HG03442 (cell line): ENCODE data around the gene RPS6KL1.
A peak's percentile ranks its signal among the peaks of the same experiment; 100 is the strongest.

Source experiments
- ATAC-seq: cut with Tn5 transposase; IDR thresholded peaks from one replicate; pipeline ENCODE4 v1.9.1; 2021; ENCODE audit warnings: mild to moderate bottlenecking, moderate library complexity; ENCODE audit not compliant: unreplicated experiment

RPS6KL1 gene, protein sequence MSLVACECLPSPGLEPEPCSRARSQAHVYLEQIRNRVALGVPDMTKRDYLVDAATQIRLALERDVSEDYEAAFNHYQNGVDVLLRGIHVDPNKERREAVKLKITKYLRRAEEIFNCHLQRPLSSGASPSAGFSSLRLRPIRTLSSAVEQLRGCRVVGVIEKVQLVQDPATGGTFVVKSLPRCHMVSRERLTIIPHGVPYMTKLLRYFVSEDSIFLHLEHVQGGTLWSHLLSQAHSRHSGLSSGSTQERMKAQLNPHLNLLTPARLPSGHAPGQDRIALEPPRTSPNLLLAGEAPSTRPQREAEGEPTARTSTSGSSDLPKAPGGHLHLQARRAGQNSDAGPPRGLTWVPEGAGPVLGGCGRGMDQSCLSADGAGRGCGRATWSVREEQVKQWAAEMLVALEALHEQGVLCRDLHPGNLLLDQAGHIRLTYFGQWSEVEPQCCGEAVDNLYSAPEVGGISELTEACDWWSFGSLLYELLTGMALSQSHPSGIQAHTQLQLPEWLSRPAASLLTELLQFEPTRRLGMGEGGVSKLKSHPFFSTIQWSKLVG

DNA sequence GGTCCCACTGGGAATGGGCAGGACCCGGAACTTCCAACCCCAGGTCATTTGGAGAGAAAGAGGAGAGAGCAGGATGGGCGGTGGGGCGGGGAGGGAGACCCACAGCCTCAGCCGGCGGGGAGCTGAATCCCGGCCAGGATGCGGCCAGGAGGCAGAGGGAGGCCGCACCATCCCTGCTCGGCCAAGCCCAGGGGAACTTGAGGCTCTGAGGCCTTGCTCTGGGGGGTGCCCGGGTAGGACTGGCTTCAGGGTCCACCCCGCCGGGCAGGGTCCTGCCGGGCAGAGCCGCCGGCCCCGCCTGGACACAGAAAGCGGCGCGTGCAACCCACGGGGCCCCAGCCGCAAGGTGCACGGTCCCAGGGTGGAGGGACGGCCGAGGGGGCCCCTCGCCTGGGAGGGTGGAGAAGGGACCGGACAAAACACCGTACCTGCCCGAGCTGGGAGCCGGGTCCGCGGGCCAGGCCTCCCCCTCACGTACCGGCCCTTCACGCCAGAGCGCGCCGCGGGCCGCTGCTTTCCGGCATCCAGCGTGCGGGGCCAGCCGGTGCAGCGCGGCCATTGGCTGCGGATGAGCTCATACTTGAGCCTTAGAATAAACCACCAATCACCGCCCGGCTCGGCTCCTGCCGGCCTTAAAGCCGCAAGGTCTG is at the start of gene RPS6KL1:
Gene RPS6KL1 (minus strand): TSS at position 509 of the 650 bp plus-strand sequence. CDS start 1,719 bp downstream, outside the sequence.
- peak; percentile 93 for ATAC-seq

DNA sequence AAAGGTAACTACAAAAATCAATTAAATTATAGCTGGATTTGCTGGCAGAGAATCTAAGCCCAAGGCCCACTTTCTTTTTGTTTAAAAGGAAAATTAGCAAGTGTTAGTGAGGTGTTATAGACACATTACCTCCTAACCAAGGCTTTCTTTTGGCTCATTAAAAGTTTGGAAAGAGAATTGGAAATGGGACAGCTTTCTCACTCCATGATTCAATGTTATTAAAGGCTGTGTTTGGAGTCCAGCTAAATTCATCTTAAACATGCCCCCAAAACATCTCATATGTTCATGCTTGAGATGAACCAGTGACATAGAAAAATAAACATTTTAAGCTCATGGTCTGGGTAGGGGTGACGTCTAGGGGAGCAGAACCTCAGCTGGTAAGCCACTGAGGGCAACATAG is 45.8 kb upstream of the RPS6KL1 start:
- no peak for ATAC-seq

DNA sequence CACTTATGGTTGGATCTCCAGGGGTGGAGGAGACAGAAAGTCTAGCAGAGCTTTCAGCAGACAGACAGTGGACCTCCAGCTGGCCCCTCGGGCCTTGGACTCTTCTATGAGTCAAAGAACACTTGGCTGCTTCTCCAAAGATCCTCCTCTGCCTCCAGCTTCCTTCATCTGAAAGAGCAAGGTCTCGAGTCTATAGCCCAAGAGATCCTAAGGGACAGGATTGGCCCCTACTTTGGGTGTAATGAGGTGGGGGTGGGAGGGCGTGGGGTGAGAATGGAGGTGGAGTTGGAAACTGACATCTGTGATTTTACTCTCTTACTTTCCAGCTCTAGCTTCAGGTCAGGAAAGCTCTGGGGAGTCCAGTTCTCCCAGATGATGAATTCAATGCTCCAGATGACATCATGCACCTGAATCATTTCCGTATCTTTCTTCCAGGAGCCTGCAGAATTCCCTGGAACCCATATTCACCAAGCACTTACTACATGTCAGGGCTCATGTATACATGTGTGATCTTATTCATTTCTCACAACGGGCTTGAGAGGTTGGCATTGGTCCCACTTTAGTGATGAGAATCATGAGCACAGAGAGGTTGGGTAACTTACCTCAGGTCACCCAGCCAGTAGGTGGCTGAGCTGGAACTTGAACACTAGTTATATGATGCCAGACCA is 42.6 kb upstream of the RPS6KL1 start:
- no peak for ATAC-seq

DNA sequence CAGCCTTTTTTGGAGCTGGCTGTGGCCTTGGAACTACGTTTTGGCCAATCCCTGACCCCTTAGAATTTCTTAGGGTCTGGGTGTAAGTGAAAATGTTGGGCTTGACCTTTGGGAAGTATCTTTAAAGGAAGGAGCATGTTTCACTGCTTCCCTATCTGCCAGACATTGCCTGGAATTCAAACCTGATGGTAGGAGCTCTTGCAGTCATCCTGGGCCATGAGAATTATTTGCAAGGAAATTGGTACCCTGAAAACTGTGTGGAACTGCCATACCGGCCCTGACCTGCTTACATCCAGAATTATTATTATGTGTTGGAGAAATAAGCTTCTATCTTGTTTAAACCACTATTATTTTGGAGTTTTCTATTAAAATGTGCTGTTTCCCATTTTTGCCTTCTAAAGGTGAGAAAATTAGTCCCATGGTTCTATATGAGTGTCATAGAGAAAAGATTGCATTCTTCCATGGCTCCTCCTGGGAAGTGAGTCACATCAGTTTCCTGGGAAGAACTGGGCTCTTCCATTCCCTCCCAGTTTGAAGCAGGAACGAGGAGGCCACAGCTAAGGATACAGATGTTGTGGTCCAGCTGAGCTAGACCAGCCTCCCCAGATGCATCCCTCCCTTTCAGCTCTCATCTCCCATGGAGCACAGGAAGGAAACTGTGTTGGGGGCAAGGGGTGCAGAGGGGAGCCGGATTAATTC is 41.9 kb upstream of the RPS6KL1 start:
- no peak for ATAC-seq

DNA sequence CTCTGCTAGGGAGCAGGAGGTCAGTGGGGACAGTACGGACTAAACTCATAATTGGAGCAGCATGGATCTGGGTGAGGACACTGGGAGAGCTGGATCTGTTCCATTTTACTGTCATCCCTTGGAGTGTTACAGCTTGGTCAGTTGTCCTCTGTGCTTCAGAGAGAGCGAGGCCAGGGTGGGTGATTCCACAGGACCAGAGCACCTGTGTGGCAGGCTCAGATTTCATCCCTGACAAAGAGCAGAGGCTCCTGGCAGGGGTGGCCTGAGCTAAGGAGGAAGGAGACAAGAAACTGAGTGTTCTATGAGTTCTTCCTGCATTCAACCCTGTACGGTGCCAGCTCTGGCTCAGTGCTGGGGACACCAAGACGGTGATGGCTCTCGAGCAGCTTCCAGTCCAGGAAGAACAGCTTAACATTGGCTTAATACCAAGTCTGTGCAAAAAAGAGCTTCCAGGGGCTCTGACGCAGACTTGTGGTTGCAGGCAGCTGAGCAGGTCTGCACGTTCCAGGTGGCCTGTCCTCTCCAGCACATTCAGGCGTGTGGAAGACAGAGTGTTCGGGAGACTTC is 40.7 kb upstream of the RPS6KL1 start:
- ATAC-seq = no peak

DNA sequence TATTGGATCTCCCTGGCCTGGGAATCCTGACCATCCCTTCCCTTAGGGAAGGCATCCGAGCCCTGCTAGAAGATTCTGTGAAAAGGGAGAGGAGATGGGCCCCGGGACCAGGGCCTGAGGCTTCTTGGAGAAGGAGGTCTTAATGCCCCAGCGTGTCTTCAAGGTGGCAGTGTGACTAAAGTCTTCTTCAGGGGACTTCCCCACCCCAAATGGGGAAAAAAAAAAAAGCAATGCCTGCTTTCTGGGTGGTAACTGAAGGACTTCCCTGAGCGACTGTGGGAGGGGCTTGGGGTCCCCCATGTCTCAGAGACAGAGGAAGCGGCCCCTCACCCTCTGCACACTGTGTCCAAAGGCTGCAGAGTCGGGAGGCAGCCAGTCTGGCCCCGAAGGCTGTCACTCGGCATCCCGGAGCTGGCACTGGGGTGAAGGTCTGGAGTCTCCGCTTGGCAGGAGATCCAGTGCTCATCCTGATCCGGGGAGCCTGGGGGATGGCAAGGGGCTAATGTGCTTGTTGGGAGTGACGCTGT is 40.2 kb upstream of the RPS6KL1 start:
- ATAC-seq = no peak

DNA sequence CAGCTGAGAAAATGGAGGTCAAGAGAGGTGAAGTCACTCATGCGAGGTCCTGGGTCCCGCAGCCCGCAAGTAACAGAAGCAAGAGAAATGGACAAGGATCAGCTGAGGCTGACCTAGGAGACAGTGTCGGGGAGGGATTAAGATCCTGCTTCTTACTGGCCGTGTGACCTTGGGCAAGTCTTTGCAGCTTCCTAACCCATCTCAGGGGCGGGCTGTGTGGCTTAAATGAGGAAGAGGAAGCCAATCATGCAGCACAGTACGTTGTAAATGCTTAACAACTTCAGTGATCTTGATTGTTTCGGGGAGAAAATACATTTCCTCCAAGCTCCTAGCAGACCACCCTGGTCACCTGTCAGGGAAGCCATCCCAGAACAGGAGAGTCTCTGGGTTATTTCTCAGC is 39.4 kb upstream of the RPS6KL1 start:
- no peak for ATAC-seq

DNA sequence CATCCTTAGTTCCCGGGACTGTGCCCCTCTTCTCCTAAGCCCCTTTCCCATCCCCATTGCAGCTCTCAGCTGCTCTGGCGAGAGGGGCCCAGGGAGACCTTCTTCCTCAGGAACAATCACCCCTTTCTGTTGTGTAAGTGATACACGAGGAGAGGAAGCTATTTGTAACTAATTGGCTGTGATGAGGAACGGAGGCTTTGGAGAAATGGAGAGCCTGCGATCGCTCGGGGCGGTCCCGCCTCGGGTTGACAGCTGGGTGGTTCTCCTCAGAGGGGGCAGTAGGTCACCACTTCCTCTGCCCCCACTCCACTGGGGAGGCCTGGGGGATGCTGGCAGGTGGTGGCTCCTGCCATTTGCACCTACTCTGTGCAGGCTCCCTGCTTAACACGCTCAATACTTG is 39.0 kb upstream of the RPS6KL1 start:
- ATAC-seq = no peak

DNA sequence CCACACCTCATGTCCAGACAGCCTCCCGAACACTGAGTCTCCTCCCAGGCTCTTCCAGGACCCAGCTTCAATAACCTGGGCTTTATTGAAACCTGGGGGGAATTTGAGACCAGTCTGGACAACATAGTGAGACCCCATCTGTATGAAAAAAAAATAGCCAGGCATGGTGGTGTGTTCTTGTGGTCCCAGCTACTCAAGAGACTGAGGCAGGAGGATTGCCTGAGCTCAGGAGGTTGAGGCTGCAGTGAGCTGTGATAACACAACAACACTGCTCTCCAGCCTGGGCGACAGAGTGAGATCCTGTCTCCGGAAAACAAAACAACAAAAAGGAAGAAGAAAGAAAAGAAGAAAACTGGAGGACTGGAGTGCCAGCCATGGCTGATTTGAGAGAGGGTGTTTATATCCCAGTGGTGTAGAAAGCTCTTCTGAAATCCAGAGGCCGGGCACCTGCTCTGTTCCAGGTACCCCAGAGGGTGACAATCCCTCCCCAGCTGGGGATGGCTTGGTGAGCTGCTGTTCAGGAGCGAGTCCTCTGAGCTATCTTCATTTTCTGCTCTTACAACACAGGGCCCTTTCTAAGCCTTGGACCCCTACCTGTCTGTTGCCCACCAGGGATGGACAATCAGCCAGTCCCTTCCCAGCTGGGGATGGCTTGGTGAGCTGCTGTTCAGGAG is 38.3 kb upstream of the RPS6KL1 start:
- no peak for ATAC-seq

DNA sequence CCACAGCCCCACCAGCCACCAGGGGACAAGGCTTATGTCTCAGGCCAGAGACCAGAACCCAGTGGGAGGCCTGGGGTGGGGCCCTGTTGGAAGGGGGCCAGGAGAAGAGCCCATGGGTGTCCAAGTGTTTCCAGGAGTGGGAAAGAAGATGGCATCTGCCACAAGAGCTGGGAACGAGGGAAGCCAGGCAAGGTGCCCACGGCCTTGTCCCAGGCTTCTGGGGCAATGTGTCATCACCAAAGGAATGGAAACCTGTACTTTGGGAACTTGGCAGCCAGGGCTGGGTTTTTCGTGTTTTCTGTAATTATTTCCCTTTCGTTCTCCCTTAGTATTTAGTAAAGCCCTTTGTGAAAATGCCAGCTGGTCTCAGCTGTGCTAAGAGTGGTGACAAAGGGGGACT is 37.7 kb upstream of the RPS6KL1 start:
- no peak for ATAC-seq

DNA sequence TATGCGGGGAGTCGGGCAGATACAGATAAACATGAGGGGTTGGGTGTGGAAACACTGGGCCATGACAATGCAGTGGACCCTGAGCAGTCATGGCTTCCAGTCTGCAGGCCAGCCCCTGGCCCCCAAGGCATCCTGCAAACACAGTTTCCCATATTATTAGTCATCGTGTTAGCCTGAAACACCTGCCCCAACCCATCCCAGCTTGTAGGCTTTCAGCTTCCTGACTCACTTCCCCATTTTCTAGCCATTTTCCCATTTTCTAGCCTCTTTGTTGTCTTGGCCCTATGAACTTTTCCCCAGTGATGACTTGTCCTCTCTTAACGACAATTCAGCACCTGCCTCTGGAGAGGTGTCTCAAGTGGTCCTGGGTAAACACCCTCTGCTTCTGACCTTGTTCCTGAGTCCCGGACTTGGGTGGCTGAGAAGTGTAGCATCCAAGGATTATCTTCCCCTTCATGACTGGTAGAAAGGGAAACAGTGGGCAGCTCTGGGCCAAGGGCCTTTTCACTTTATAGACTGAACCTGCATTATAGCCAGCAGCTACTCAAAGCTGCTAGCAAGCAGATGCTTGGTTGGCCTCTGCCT is 36.6 kb upstream of the RPS6KL1 start:
- no peak for ATAC-seq

DNA sequence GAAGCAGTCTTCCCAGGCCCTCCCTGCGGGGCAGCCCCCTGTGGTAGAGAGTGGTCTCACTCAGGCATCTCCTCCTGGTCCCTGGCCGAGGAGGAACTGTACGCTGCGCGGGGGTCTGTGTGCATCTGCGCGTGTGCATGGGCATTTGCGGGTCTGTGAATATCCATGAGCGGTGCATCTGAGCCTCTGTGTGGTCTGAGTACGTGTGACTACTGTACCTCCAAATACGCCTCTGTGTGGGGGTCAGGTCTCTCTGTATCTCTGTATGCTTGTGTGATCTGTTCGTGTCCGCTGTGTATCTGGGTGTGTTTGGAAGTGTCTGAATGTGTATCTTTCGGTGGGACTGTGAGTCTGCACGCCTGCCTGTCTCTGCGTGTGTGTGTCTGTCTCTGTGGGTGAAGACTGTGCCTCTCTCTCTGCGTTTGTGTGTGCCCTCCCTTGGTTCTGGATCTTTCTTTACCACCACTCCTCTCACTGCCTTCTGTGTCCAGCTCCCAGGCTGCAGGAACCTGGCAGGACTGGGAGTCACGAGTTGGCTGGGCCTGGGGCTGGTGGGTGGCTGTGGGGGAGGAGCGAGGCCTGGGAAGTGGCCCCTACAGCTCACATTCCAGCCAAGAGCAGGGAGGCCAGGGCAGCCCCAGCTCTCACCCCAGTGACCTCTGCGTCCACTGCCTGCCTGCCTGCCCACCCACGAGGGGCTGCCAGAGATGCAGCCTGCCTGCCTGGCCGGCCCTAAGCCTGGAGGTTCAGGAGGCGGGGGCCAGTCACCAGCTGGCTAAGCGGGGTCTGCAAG is 33.4 kb upstream of the RPS6KL1 start:
- no peak for ATAC-seq

DNA sequence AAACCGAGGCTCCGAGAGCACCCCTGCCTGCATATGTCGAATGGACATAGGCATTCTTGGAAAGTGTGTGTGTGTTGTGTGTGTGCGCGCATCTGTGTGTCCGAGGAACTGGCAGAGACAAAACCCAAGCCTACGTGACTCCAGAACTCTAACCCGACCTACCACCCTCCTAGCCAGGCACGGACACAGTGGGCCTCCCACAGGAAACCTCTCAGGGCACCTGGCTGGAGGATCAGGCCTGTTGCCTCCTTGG is 32.9 kb upstream of the RPS6KL1 start:
- ATAC-seq = no peak

DNA sequence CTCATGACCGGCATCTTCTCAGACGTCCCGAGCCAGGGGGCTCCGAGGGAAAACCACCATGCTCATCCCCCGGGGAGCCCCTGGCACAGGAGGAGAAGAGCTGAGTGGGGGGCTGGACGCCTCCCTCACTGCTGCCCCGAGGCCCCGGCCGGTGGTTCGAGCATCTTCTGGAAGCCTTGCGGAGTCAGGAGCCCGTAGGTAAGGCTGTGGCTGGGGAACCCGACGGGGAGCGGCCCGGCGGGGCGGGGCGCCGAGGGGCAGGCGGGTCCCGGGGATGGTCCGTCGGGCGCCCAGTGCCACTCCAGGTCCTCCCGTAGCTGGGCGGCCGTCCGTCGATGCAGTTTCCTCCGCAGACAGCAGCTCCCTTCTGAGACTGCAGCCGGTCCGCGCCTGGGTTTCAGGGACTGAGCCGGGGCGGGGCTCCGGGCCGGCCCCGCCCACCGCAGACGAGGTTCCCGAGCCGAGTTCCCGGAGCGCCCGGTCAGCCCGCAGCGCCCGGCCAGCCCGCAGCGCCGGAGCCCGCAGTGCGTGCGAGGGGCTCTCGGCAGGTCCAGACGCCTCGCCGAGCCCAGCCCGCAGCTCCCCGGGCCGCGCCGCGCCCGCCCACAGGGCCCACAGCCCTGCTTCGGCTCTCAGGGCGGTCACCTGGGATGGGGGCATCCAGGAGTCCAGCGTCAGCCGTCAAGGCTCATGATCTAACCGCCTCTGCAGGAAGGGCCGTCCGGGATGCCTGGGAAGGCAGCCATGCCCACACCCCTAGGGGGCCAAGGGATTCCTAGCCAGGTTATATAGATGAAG is 32.4 kb upstream of the RPS6KL1 start, which contains the start of gene PGF:
Gene PGF (minus strand): TSS at position 369 of the 798 bp plus-strand sequence. CDS start 355 bp downstream, at position 14.
- ATAC-seq = no peak

DNA sequence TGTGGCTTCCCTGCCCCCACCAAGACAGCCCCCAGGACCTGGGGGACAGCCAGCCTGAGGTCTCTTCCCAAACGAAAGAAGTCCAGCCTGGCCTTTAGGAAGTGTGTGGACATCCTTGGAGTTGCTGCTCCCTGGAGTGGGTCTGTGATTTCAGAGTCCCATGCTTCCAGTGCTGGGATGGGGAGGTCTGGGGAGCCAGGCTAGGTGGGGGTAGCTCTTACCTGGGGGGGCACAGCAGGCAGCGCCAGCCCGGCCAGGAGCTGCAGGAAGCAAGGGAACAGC is 31.8 kb upstream of the RPS6KL1 start:
- ATAC-seq = no peak

DNA sequence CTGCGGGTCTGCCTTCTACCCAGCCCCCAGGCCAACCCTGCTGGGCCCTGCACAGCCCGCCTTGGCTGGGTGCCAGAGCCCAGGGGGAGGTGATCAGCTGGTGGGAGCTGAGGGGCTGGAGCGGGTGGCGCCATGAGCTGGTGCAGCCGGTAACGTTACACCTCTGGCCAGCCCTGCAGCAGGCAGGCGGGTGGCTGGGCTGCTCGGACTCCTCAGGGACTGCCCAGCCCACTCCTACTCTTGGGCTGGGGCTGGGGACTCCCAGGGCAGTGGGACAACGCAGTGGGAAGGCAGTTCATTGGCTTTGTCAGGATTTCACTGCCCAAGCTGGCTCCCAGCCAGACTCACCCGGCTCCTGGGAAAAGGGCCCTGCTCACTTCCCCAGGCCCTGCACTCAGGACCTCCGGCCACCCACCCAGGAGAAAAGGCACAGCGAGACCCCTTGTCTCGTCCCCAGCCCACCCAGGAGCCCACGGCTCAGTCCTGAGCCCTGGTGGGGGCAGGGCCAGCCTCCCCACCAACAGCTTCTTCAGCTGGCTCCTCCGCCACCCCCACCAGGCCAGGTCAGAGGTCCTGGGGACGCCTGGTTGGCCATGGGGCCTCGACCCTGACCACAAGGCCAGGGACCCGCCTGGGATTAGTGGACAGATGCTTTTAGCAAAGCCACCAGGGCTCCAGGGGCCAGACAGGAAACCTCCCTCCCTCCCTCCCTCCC is 31.3 kb upstream of the RPS6KL1 start:
- ATAC-seq = no peak

DNA sequence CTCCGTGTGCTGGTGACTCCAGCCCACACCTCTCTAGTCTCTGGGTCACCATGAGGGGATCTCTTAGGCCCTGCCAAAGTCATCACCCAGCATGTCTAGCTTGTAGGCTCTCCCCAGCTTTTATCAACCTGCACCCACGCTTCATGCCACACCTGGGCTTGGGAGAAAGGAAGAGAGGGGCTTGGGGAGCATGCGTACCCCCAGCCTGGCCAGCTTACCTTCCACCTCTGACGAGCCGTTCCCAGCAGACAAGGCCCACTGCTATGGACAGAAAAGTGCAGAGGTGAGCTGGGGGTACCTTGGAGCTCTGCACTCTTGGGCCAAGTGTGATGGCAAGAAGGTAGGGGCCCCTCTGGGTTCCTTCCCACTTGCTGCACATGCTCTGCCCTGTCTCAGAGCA is 30.6 kb upstream of the RPS6KL1 start:
- ATAC-seq = no peak
